SKM-1 treated with dmso at 0.1 percent for 144 hours (cell line): ENCODE data around the gene RHD.
"Not testable (repeated sequence)": the region's sequence is repeated elsewhere in the genome, so short reads cannot be mapped to it uniquely, and the experiment has no call there.

Source experiments
- DNase-seq: peaks from one replicate; lab custom pipeline; 2025; ENCODE audit not compliant: unreplicated experiment; lab: John Stamatoyannopoulos, UW

RHD gene

DNA sequence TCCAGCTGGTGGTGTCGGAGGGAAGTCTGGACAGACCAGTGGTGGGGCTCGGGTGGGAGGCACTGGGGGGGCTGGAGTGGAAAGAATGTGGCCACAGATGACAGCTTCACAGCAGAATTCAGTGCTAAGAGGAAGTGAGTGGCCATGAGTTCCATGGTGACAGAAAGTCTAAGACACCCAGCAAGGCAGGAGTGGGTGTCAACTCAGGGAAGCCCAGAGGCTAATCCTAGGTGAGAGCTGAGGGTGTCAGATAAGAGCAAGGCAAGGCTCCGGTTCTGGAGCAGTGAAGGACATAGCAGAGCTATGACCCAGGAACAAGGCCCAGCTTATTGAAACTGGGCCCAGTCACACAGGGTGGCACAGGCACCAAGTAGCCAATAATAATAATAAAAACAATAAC, 30.0 kb downstream of the RHD start:
- DNase-seq, result not testable (repeated sequence)

DNA sequence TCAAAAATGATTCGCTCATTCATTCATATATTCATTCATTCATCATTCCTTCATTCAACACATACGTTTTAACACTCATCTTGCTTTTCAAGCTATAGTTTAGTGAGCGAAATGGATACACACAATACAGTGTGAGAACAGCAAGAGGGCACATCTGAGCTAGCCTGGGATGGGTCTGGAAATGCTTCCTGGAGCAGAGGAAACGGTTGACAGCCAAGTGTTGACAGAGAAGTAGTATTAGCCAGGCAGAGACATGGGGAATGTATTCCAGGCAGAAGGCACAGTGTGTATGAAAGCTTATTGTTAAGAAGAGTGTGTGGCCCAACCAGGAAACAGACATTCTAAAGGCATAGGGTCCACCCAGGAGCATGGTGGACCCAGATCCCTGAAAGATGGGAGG, 32.6 kb downstream of the RHD start:
- not testable (repeated sequence) for DNase-seq

- not testable (repeated sequence) for DNase-seq
Observed at GRCh38 chr1:25308168-25308567, 35.9 kb downstream of the RHD start.

- not testable (repeated sequence) for DNase-seq
Observed at GRCh38 chr1:25309085-25309484, 36.8 kb downstream of the RHD start.

- DNase-seq, result not testable (repeated sequence)
Observed at GRCh38 chr1:25309486-25309885, 37.2 kb downstream of the RHD start.

GRCh38 chr1:25312806-25313470, 40.6 kb downstream of the RHD start:
- DNase-seq, result not testable (repeated sequence)

DNA sequence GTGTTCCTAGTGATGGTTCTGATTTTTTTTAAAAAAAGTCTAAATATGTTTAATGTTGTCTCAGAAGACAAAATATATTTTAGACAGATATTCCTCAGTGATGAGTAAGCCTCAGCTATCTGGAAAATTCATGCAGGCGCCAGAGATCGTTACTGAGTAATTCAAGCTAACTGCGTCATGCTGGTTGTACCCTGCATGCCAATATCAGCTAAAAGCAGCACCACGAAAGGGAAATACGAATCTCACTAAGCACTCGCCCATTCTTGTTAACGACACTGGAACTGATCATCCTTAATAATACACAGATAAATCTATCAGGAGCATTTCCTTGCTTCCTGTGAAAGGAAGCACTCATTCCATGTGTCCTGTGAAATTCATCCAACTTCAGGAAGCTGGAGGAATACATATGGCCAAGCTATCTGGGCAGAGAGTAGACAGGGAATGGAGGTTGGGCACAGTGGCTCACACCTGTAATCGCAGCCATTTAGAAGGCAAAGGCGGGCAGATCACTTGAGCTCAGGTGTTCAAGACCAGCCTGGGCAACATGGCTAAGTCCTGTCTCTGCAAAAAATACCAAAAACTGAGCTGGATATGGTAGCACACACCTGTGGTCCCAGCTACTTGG, 48.1 kb downstream of the RHD start:
- not testable (repeated sequence) for DNase-seq

DNA sequence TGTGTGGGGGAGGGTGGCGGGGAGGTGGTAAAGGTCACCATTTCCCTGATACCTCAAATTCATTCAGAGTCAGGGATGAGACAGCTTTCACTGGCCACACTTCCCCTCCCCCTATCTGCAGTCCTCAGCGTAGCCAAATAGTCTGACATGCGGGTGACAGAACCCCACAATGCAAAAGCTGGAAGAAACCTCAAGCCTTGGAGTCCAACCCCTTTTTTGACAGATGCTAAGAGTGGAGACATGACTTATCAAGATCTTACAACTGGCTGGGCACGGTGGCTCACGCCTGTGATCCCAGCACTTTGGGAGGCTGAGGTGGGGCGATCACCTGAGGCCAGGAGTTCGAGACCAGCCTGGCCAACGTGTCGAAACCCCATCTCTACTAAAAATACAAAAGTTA, 49.8 kb downstream of the RHD start:
- DNase-seq, result not testable (repeated sequence)

DNA sequence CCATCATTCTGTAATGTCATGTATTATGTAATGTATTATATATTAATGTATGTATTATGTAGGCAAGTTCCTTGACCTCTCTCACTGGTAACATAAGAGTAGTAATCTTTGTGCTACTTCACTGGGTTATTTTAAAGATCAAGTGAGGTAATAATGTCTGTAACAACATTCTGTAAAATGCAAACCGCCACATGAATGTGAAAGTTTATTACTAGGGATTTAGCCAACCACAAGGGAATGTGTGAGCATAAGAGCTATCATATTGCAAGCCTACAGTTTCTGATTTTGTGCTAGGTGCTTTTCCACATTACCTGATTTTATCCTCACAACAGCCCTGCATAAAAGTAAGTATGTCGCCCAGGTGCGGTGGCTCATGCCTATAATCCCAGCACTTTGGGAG, 52.1 kb downstream of the RHD start:
- not testable (repeated sequence) for DNase-seq

- not testable (repeated sequence) for DNase-seq
Observed at GRCh38 chr1:25327864-25328790, 55.8 kb downstream of the RHD start.

DNA sequence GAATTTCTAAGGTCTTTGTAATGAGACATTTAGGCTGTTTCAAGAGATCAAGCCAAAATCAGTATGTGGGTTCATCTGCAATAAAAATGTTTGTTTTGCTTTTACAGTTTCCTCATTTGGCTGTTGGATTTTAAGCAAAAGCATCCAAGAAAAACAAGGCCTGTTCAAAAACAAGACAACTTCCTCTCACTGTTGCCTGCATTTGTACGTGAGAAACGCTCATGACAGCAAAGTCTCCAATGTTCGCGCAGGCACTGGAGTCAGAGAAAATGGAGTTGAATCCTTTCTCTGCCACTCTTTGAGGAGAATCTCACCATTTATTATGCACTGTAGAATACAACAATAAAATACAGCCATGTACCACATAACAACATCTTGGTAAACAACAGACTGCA, 56.5 kb downstream of the RHD start:
- DNase-seq, result not testable (repeated sequence)

- not testable (repeated sequence) for DNase-seq
Observed at GRCh38 chr1:25329336-25329735, 57.0 kb downstream of the RHD start.

DNA sequence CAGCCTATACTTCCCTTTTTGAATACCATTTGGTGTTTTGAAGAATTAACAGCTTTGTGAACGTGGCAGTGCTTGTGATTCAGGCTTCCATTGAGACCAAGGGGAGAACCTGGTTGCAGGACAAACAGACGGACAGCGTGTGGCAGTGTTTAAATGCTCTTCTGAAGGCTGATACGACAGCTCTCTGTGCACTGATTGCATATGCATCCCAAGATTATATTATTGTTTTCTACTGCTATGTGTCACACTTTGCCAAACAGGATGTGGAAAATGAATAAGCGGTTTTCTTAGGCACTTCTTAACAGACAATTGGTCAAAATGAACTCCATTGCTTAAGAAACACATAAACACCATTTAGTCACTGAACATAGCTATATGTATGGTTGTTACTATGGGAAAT, 57.6 kb downstream of the RHD start:
- DNase-seq, result not testable (repeated sequence)

DNA sequence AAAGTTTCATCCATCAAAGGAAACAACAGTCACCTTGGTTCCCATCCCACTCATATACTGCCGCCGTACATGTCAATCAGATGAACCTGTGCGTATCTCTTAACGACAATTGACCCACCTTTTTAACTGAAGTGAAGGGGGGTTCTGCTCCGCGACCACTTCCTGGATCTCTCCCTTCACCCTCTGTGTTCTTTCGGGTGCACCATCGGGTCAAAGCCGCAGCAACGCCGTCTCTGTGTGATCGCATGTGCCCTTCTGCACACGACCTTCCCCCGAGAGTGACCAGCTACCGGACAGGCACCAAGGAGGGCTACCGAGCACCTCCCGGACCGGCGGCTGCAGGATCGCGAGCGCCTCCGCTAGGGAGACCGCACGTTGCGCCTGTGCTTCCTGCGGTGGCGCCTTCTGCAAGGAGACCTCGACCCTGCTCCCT, 64.6 kb downstream of the RHD start:
- not testable (repeated sequence) for DNase-seq

GRCh38 chr1:25337483-25338187, 65.3 kb downstream of the RHD start:
- DNase-seq, result not testable (repeated sequence)

DNA sequence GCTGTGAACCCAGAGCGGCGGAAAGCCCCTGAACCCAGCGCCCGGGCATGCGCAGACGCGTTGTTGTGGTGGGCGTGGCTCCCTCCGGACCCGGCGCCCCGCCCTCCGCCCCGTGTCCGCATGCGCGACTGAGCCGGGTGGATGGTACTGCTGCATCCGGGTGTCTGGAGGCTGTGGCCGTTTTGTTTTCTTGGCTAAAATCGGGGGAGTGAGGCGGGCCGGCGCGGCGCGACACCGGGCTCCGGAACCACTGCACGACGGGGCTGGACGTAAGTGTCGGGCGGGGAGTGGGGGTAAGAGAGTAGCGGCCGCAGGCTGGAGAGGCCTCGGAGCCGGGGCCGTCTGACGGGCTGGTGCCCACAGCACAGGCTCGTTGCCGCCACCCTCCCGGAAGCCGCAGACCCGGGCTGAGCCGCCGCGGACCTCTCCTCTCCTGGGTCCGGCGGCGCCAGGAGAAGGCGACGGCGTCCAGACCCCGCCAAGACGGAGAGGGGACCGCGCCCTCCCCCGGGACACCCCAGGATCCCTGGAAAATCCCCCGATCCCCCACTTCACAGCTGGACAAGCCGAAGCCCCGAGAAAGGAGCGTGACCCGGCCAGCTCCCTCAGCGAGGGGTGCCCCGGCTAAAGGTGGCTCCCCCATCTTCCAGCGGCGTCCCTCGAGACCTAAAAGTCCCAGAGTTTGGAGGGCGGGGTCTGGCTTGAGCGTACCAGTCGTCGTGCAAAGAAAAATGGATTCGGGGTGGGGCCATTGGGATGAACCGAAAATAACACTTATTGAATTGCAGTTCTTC, 66.1 kb downstream of the RHD start, which contains the start of gene TMEM50A:
Gene TMEM50A (plus strand): TSS at position 147 of the 794 bp plus-strand sequence. CDS start 2,153 bp downstream, outside the sequence.
- DNase-seq, result peak; percentile 76

DNA sequence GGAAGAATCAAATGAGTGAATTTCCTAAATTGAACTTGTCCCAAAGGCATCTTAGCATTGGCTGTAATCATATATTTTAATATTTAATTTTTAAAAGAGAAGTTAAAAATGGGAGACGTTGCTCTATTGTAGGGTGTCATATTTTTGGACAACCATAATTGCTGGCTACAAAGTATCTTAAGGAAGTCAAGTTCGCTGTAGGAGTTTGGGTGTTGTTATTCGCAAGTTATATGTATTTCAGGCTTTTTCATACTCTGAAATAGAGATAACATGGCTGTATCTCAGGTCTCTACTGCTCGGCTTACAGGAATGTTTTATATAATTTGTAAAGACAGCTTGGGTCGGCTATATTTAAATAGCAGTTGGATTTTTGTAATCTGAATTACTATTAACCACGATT, 66.7 kb downstream of the RHD start:
- DNase-seq, result no peak

DNA sequence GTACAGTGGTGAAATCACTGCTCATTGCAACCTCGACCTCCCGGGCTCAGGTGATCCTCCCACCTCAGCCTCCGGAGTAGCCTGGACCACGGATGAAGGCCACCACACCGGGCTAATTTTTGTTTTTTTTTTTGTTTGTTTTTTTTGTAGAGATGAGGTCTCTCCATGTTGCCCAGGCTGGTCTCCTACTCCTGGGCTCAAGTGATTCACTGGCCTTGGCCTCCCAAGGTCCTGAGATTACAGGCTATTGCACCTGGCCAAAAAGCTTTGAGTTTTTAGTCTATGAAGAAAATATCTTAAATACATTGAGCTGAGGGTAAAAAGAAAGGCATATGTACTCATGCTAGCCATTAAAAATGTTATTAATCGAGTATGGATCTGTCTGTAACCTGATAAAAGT, 69.4 kb downstream of the RHD start:
- no peak for DNase-seq

DNA sequence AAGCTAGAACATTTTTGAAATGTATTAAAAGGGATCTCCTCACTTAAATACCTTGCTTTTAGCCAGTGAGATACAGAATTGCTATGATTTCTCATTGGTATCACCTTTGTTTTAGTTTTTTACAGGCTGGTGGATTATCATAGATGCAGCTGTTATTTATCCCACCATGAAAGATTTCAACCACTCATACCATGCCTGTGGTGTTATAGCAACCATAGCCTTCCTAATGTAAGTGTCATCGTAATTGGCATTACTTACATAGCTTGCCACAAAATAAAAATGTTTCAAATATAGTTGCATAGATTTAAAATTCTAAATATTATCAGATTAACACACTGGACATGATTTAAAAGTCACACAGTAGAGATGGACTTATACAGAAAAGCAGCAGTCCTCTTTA, 70.5 kb downstream of the RHD start:
- no peak for DNase-seq

DNA sequence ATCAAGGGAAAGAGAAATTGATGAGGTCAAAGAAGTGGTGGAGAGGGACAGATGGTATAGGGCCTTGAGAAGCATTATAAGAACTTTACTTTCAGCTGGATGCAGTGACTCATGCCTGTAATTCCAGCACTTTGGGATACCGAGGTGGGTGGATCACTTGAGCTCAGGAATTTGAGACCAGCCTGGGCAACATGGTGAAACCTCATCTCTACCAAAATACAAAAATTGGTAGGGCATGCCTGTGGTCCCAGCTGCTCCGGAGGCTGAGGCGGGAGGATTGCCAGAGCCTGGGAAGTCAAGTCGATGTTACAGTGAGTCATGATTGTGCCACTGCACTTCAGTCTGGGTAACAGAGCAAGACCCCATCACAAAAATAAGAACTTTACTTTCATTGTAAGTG, 71.6 kb downstream of the RHD start:
- no peak for DNase-seq
